ENCODE data around the gene TMEM259.

The TMEM259 gene

DNA sequence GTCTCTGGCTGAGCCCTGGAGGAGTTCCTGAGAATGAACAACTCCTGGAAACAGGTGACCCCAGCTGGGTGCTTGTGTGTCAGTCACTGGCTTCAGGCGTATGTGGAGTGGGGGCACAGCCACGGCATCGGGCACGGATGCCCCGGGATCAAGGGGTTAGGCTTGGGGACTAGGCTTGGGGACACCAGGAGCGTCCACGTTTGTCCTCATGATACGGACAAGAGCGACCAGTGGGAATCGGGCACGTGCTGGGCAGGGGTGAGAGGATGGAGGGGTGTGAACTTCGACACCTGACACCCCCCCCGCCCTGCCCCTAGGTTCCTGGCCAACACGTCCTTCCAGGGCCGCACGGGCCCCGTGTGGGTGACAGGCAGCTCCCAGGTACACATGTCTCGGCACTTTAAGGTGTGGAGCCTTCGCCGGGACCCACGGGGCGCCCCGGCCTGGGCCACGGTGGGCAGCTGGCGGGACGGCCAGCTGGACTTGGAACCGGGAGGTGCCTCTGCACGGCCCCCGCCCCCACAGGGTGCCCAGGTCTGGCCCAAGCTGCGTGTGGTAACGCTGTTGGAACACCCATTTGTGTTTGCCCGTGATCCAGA is 16.6 kb downstream of the TMEM259 start:
- DNase-seq (ENCODE audit: low spot score) = no peak

GRCh38 chr19:1003283-1003682 is 17.6 kb downstream of the TMEM259 start:
- no peak for DNase-seq (ENCODE audit: low spot score)

DNA sequence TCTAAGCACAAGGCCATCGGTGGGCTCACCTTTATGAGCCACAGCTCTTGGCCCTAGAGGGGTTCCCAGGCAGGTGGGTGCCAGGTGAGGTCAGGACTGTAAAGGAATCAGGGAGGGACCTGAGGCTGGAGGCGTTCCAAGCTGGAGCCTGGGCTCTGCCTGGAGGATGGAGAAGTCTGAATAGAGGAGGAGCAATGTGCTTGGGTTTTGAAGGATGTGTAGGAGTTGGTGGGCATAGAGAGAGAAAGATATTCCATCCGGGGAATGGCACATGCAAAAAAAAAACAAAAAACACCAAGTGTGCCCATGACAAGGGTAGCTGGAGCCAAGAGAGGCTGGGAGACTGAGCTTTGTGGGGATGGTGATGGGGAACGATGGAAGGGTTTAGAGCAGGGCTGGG is 18.3 kb downstream of the TMEM259 start:
- DNase-seq (ENCODE audit: low spot score) = no peak

DNA sequence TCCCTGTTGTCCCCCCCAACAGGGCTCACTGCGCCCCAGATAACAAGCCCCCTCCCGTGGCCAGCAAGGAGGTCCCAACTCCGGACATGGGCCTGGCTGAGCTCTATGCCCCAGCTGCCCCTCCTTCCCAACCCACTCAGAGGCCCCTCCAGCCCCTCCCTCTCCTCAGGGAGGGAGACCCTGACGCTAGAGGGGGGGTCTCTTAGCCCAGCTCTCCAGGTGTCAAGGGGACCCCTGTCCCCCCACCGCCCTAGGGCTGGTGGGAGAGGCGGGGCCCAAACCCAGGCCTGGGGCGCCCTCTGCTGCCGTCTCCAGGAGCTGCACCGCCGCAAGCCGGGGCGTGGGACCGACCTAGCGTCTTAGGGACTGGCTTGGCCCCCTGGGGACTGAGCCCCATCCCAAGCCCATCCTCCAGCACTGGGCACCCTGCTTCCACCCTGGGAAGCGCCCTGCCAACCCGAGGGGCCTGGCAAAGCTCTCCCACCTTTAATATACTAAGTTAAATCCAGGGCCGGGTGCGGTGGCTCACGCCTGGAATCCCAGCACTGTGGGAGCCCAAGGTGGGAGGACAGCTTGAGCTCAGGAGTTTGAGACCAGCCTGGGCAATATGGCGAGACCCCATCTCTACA is 19.3 kb downstream of the TMEM259 start:
- DNase-seq (ENCODE audit: low spot score) = no peak

DNA sequence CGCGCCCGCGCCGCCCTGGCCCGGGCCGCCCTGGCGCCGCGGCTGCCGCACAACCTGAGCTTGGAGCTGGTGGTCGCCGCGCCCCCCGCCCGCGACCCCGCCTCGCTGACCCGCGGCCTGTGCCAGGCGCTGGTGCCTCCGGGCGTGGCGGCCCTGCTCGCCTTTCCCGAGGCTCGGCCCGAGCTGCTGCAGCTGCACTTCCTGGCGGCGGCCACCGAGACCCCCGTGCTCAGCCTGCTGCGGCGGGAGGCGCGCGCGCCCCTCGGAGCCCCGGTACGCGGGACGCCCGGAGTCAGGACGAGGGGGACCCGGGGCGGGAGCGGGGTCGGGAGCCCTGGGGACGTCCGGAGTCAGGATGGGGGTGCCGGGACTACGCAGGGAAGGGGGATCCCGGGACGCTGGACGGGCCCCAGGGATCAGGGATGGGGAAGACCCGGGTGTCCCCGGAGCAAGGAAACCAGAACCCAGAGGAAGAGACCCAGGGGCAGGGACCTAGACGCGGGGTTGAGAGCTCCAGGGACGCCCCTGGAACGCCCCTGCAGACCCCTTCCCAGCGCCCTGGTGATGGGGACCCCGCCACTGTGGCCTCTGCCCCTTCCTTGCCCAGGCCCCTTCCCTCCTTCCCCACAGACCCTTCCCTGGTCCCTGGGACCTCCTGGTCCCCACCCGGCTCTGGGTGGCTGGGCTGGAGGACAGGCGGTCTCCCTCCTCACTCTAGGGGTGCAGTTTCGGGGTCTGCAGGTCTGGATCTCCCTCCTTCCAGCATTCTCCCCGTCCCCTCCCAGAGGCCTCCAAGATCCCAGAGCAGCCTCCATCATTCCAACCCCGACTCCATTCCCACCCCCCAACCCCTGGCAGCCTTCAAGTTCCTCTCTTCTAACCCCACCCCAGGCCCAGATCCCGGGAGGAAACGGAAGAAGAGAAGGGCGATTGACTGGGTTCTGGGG is 20.1 kb downstream of the TMEM259 start:
- no peak for DNase-seq (ENCODE audit: low spot score)

DNA sequence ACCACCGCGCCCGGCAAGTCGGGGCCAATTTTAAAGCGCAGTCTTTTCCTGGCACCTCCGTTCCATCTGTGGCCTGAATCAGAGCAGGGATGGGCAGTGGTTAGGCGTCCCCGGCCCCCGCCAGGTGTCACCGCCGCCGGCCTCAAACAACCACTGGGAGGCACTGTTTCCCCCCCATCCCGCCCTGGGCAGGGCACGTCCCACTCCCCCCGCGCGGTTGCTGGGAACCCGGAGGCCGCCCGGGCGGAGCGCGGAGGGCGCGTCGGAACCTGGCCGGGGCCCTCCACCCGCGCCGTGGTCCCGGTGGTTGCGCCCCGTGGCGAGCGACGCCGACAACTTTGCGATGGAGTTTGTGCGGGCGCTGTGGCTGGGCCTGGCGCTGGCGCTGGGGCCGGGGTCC is 20.8 kb downstream of the TMEM259 start, which contains the start of gene GRIN3B:
Gene GRIN3B (plus strand): TSS at position 325 of the 400 bp plus-strand sequence. CDS start 19 bp downstream, at position 344.
- no peak for DNase-seq (ENCODE audit: low spot score)

- DNase-seq (ENCODE audit: low spot score) = no peak
Observed at GRCh38 chr19:999379-999719, 21.6 kb downstream of the TMEM259 start.

DNA sequence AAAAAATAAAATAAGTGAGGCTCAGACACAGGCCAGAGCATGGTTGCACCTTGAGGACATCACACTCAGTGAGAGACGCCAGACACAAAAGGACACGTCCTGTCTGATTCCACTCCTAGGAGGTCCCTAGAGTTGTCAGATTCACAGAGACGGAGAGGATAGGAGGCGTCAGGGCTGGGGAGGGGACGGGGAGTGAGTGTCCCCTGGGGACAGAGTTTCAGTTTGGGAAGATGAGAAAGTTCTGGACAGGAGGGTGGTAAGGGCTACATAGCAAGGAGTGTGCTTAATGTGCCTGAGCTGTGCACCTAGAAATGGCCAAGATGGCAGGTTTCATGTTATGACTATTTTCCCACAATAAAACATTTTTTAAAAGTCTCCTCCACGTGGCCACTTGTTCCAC is 22.9 kb downstream of the TMEM259 start:
- DNase-seq (ENCODE audit: low spot score) = no peak

DNA sequence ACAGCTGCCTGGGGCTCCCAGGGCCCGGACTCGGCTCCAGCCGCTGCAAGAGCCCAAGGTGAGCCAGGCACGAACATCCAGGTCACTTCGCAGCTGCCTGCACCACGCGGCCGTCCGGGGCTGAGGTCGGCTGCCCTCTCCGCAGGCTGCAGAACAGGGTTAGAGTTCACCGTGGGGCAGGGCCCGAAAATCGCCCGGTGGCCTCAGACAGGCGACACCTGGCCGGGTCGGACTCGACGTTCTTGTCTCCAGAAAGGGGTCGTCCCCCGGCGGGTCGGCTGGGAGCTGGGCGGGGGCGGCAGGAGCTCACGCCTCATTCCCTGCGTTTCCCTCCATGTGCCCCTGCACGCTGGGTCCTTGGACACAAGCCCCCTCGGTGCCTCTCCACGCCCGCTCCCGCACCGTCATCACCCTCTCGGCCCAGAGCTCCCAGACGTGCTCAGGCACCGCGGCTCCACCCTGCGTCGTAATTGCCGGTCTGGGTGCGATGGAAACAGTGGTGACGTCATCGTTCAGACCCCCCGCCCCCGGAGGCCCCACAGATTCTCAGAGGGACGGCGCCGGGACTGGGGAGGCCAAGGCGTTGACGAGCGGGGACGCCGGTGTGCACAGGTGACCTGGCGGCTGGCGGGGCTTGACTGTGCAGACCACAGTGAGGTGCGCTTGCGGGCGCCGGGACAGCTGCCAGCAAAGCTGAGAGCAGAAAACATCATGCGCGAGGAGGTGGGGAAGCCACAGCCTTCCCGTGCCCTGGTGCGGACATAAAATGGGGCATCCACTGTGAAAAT is 24.7 kb downstream of the TMEM259 start:
- no peak for DNase-seq (ENCODE audit: low spot score)

- no peak for DNase-seq (ENCODE audit: low spot score)
Observed at GRCh38 chr19:995051-995827, 25.7 kb downstream of the TMEM259 start.

GRCh38 chr19:994516-994915 is 26.4 kb downstream of the TMEM259 start:
- no peak for DNase-seq (ENCODE audit: low spot score)

DNA sequence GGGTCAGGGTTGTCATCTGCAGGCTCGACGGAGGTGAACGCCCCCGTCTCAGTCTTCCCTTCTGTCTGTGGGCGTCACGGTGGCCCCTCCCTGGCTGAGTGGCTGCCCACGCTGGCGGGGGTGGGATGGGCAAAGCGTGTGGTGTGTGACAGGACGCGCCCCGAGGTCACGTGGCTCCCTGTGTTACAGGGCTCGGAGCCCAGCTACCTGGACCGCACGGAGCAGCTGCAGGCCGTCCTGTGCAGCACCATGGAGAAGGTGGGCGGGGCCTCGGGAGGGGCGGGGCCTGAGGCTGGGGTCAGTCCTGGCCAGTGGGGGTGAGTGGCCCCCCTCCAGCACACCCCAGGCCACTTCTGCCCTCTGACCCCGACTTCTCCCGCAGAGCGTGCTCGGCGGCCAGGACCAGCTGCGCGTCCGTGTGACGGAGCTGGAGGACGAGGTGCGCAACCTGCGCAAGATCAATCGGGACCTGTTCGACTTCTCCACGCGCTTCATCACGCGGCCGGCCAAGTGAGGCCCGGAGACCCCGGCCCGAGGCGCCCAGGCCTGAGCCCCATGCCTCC is 27.0 kb downstream of the TMEM259 start:
- DNase-seq (ENCODE audit: low spot score) = no peak

GRCh38 chr19:993361-993830 is 27.5 kb downstream of the TMEM259 start:
- DNase-seq (ENCODE audit: low spot score) = no peak

GRCh38 chr19:992670-993055 is 28.3 kb downstream of the TMEM259 start:
- no peak for DNase-seq (ENCODE audit: low spot score)

DNA sequence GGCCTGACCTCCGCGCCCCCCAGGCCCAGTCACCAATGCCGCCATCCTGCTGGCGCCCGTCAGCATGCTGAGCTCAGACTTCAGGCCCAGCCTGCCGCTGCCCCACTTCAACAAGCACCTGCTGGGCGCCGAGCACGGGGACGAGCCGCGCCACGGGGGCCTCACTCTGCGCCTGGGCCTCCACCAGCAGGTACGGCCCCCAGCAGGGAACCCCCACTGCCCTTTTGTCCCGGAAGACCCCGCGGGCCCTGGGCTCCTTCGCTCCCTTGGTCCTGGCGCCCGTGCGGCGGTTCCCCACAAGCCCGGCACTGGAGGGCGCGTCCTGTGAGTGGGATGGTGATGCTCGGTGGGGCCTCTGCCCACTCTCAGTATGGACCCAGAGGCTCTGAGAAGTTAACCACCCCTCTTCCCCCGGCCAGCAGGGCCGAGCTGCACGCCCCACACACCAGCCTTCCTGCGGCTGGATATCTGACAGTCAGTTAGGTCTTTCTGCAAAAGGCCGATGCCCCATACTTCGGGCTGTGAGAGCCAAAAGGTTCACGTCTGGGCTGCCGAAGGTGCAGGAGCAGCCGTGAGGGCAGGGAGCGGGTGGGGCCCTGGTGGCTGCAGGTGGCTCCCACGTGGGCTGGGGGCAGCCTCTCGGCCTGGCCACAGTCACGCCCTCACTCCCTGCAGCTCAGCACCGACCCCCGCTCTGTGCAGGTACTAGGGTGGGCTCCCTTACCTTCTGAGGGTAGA is 28.8 kb downstream of the TMEM259 start:
- DNase-seq (ENCODE audit: low spot score) = no peak

- no peak for DNase-seq (ENCODE audit: low spot score)
Observed at GRCh38 chr19:991174-991931, 29.6 kb downstream of the TMEM259 start.

DNA sequence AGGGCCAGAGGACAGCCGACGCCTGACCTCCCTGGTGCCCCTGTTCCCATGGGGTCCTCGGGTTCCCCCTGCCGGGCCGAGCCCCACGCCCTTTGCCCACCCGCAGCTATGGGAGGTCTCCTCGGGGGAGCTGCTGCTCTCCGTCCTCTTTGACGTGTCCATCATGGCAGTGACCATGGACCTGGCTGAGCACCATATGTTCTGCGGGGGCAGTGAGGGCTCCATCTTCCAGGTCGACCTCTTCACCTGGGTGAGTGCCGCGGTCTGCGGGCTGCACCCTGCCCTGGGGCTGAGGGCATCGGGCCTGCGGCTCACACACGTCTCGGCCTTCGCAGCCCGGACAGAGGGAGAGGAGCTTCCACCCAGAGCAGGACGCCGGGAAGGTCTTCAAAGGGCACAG is 30.2 kb downstream of the TMEM259 start:
- DNase-seq (ENCODE audit: low spot score) = no peak

DNA sequence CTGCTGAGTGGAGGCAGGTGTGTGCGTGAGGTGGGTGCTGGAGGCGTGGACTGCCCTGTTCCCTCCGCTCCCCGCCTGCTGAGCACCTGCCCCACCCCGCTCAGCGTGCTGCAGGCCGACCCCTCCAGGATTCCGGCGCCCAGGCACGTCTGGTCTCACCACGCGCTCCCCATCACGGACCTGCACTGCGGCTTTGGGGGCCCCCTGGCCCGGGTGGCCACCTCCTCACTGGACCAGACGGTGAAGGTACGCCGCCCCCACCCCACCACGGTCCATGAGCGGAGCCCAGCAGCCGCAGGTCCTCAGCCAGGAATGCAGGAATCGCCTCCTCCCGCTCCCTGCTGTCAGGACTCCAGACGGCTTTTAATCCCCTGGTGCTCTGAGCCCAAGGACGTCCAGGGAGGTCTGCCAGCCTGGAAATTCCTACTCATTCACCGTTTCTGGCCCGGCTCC is 30.8 kb downstream of the TMEM259 start:
- no peak for DNase-seq (ENCODE audit: low spot score)

DNA sequence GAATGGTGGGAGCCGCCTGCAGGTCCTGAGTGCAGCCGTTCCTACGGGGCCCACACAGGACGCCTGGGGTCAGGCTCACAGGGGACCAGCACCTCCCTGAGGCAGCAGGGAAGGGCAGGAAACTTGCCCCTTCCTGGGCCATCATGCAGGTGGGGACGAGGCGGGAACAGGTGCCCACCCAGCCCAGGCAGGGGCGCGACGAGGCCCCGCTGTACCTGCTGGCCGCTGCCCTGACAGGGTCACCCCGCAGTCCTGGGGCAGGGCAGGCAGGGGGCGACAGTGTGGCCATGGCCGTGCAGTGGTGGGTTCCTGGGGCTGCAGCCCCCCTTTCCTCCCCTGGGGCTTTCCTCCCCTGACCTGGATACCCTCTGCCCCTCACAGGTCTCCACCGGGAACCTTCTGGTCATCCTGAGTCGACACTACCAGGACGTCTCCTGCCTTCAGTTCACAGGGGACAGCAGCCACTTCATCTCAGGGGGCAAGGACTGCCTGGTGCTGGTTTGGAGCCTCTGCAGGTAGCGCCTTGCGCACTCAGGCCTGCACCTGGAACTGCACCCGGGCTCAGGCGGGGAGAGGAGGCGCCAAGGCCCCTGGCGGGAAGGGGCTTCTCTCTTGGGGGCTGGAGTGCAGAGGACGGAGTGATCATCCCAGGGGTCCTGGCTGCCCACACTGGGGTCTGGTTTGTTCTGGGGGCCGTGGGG is 31.4 kb downstream of the TMEM259 start:
- DNase-seq (ENCODE audit: low spot score) = no peak

All from pons (tissue), 1 donor.